Body of pancreas (tissue), 4 donors: Measurements from ENCODE around the gene TMEM250. TPM values are rescaled to one million over a fixed set of nuclear protein-coding genes. Genes with fewer than 3 reads are reported as not detected.

Experiments used
- ATAC-seq: fragments of 150-250 bp; one replicate; pipeline ENCODE4 v1.9.1; 2016
- DNase-seq, 4 donors: peaks; one replicate each; pipeline ENCODE4 v3.0.0-alpha.2; 2019
- H3K27ac ChIP-seq, 4 donors: fragments of 200-600 bp; sonication (generic); 1 replicate in 3 of 4; 2 replicates in 1 of 4; pipeline versions ENCODE4 v1.5.1 to v1.6.1; 2016 to 2019; ENCODE audit warnings: mild to moderate bottlenecking in 1 of 4, mixed read lengths in 1 of 4, moderate library complexity in 1 of 4
- H3K27me3 ChIP-seq, 2 donors: fragments of 200-600 bp; sonication (generic); one replicate each; pipeline ENCODE4 v1.6.0; 2016; ENCODE audit warnings: mild to moderate bottlenecking in 1 of 2
- H3K36me3 ChIP-seq, 2 donors: fragments of 200-600 bp; sonication (generic); replicated peaks in 1 of 2; 2 replicates each; pipeline ENCODE4 v1.5.1; 2016; ENCODE audit warnings: low read depth in 2 of 2; ENCODE audit not compliant: insufficient read depth in 1 of 2
- H3K4me1 ChIP-seq: fragments of 200-600 bp; sonication (generic); one replicate; pipeline ENCODE4 v1.6.0; 2016
- H3K4me3 ChIP-seq, 2 donors: fragments of 200-600 bp; sonication (generic); 1 replicate in 1 of 2; 2 replicates in 1 of 2; pipeline ENCODE4 v1.5.1; 2016 to 2019
- H3K9me3 ChIP-seq, 3 donors: fragments of 200-600 bp; sonication (generic); 1 replicate in 2 of 3; 2 replicates in 1 of 3; pipeline ENCODE4 v1.5.1; 2016
- POLR2A ChIP-seq, 3 donors: fragments of 450-650 bp; IDR thresholded peaks; one replicate each; pipeline ENCODE4 v1.6.1; 2016; ENCODE audit warnings: antibody characterized with exemption in 3 of 3, mild to moderate bottlenecking in 2 of 3
- WGBS, 2 donors: methylation state at CpG; one replicate each; pipeline ENCODE4 v1.1.5; 2017; 5-methylcytosine and 5-hydroxymethylcytosine counted together
- intact Hi-C: fragments of 100-400 bp; cut with DNase I; formaldehyde crosslinking; loops from one replicate; pipeline ENCODE4 v1.15.1; 2023
- total RNA-seq, 2 donors: library from RNA; depleted of rRNA; stranded (reverse); fragments of >200 nt; gene quantifications; one replicate each; pipeline ENCODE4 v1.1.0, GENCODE V29; 2016
- TF ChIP-seq, protein P1 (sequence below), 7 experiments: fragments of 450-650 bp in 4 of 7; fragments of 200-600 bp in 3 of 7; sonication (generic) in 3 of 7; IDR thresholded peaks; one replicate each; pipeline ENCODE4 v1.5.1; 2016 to 2019; ENCODE audit warnings: antibody characterized with exemption in 7 of 7

Gene TMEM250
- total RNA-seq, 2 donors from 2014 or later: 21.3 to 47.1 TPM

GRCh38 chr9:136137321-136138265, 18.9 kb upstream of the TMEM250 start:
- peak overlapping the region; percentile 25 to 55 (median 41) for H3K27ac ChIP-seq
- H3K27me3 ChIP-seq: no peaks in the 10 kb centered on the region
- DNase-seq: peak; percentile 62 to 83 (median 76)
- H3K4me1 ChIP-seq: peaks cover 45% of the 10 kb centered on the region
- TF ChIP-seq POLR2A (IDR thresholded peaks at IDR 0.05): no peak
- TF ChIP-seq, protein P1, sequence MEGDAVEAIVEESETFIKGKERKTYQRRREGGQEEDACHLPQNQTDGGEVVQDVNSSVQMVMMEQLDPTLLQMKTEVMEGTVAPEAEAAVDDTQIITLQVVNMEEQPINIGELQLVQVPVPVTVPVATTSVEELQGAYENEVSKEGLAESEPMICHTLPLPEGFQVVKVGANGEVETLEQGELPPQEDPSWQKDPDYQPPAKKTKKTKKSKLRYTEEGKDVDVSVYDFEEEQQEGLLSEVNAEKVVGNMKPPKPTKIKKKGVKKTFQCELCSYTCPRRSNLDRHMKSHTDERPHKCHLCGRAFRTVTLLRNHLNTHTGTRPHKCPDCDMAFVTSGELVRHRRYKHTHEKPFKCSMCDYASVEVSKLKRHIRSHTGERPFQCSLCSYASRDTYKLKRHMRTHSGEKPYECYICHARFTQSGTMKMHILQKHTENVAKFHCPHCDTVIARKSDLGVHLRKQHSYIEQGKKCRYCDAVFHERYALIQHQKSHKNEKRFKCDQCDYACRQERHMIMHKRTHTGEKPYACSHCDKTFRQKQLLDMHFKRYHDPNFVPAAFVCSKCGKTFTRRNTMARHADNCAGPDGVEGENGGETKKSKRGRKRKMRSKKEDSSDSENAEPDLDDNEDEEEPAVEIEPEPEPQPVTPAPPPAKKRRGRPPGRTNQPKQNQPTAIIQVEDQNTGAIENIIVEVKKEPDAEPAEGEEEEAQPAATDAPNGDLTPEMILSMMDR (IDR thresholded peaks at IDR 0.05): no peak
- 34 to 38% methylated on average over 15 to 22 of the region's 27 CpGs for WGBS, 2 donors
- intact Hi-C loops: no loop called here
- no peaks in the 10 kb centered on the region for H3K9me3 ChIP-seq
- H3K4me3 ChIP-seq: no peak overlapping the region
- H3K36me3 ChIP-seq: no peaks in the 10 kb centered on the region
- ATAC-seq: peak; percentile 75

DNA sequence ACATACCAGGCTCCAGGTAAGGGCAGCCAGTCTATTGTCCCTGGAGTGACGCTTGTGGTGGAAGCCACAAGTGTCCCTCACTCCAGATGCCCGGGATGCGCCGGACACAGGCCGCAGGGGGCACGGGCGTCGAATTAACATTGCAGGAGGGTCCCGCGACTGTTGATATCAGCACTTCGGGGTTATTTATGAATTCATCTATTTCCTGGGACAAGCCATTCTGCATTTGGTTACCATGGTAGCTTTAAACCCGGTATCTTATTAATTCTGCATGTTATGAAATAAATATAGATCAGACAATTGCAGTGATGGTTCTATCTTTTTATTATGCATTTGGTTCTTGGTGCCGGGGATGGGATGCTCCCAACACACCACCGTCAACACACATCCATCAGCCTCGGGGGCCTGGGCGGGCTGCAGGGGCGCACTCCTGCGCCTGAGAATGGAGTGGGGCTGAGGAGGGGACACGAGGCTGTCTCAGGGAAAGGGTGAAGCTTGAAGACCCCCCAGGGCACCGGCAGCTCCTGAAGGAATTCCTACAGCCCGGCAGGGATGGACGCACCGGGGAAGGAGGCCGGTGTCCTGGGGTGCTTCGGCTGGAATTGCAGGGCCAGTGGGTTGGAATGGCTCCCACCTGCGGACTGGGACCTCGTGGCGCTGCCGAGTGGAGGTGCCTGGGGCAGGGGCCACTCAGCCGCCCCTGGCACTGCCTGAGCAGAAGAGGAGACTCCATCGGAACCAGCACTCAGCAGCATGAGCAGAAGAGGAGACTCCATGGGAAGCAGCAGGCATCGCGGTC, 17.7 kb upstream of the TMEM250 start:
- no peak for DNase-seq
- Histone ChIP-seq H3K9me3 (no peaks in the 10 kb centered on the region), H3K4me1 (peaks cover 58% of the 10 kb centered on the region), H3K27me3 (no peaks in the 10 kb centered on the region), H3K27ac (peak overlapping the region in 3 of 4 donors; percentile 18 to 55 (median 54)), H3K36me3 (no peaks in the 10 kb centered on the region), H3K4me3 (no peak overlapping the region)
- ATAC-seq: no peak
- intact Hi-C loops: no loop called here
- no peak for TF ChIP-seq POLR2A (IDR thresholded peaks at IDR 0.05)
- TF ChIP-seq, protein P1 (IDR thresholded peaks at IDR 0.05): no peak
- WGBS, 2 donors: 72 to 79% methylated on average over 29 to 33 of the region's 33 CpGs

DNA sequence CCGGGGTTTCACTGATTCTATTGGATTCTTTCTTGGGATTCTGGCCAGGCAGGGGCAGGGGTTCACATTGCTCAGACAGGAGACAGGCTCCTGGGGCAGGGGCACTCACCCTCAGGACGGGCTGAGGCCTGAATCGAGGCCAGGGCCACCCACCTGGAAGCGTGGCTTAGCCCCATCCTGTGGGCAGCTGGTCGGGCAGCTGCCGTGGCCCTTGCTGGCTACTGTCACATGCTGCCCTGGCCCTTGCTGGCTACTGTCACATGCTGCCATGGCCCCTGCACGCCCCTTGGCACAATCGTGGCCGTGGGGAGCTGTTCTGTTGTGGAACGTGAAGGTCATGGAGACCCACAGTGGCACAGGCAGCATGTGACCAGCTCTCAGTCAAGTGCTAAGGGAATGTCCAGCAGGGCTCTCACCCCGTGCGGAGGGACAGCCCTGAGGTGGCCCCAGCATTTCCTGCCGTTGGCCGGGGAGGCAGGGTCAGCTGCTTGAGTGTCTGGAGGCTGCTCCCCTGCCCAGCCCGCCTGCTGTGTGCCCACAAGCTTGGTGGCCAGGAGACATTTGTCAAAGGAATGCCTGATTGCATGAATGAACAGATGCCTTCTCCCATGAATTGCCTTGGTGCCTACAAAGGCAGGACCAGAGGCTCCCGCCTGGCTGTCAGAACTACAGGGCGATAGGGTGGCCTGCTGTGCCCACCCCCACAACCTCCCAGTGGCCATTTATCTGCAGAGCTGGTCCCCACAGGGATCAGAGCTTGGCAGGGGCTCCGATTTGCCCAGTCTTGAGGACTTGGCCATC, 16.9 kb upstream of the TMEM250 start:
- ATAC-seq (no peak), DNase-seq (no peak)
- Histone ChIP-seq H3K27ac (no peak overlapping the region), H3K4me3 (no peak overlapping the region), H3K9me3 (no peaks in the 10 kb centered on the region), H3K27me3 (no peaks in the 10 kb centered on the region), H3K36me3 (no peaks in the 10 kb centered on the region), H3K4me1 (peaks cover 66% of the 10 kb centered on the region)
- TF ChIP-seq POLR2A (IDR thresholded peaks at IDR 0.05): no peak
- TF ChIP-seq, protein P1 (IDR thresholded peaks at IDR 0.05): no peak
- intact Hi-C loops: no loop called here
- 41 to 58% methylated on average over 8 to 18 of the region's 18 CpGs for WGBS, 2 donors

- H3K27ac ChIP-seq: no peak overlapping the region
- no peaks in the 10 kb centered on the region for H3K27me3 ChIP-seq
- ATAC-seq (no peak), DNase-seq (no peak)
- TF ChIP-seq, protein P1 (IDR thresholded peaks at IDR 0.05): no peak
- no peak for TF ChIP-seq POLR2A (IDR thresholded peaks at IDR 0.05)
- intact Hi-C loops: no loop called here
- no peaks in the 10 kb centered on the region for H3K36me3 ChIP-seq
- H3K4me1 ChIP-seq: peaks cover 69% of the 10 kb centered on the region
- 39 to 49% methylated on average over 12 to 18 of the region's 18 CpGs for WGBS, 2 donors
- H3K9me3 ChIP-seq: no peaks in the 10 kb centered on the region
- no peak overlapping the region for H3K4me3 ChIP-seq
These were observed 15.3 kb upstream of the TMEM250 start for GRCh38 chr9:136133959-136134484.
